ENCODE data around the gene GEMIN7. TPM values are rescaled to one million over a fixed set of nuclear protein-coding genes. Genes with fewer than 3 reads are reported as not detected.

Gene GEMIN7
- total and polyA plus RNA-seq, 10 donors: 19.6 to 51.1 (median 27.4) TPM

DNA sequence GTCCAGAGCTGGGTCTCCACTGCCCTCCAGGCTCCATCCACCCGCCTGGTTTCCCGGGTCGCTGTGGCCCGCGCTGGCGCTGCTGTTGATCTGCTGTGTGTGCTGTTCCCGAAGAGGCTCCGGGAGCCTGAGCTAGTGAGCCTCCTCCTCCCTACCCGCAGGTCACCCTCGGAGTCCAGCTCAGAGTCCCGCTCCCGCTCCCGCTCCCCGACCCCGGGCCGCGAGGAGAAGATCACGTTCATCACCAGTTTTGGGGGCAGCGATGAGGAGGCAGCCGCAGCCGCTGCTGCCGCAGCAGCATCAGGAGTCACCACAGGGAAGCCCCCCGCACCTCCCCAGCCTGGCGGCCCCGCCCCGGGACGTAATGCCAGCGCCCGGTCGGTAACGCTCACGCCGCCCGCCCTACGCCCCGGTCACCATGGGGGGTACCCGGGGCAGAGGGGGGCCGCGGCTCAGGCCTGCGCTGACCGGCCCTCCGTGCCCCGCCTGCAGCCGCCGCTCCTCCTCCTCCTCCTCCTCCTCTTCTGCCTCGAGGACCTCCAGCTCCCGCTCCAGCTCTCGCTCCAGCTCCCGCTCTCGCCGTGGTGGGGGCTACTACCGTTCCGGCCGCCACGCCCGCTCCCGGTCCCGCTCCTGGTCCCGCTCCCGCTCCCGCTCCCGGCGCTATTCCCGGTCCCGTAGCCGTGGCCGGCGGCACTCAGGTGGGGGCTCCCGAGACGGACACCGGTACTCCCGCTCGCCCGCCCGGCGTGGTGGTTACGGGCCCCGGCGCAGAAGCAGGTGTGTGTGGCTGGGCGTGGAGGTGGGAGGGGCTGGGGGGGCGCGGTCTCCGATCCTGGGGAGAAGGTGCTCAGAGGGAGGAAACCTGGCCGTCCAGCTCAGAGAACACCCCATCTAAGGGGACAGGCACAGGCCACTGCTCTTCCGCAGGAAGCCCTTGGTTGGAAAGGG, 14.9 kb upstream of the GEMIN7 start:
- peak in 2 of 3 donors; percentile 26 to 51 for TF ChIP-seq POLR2AphosphoS5 (IDR thresholded peaks at IDR 0.05)
- TF ChIP-seq, protein P1, sequence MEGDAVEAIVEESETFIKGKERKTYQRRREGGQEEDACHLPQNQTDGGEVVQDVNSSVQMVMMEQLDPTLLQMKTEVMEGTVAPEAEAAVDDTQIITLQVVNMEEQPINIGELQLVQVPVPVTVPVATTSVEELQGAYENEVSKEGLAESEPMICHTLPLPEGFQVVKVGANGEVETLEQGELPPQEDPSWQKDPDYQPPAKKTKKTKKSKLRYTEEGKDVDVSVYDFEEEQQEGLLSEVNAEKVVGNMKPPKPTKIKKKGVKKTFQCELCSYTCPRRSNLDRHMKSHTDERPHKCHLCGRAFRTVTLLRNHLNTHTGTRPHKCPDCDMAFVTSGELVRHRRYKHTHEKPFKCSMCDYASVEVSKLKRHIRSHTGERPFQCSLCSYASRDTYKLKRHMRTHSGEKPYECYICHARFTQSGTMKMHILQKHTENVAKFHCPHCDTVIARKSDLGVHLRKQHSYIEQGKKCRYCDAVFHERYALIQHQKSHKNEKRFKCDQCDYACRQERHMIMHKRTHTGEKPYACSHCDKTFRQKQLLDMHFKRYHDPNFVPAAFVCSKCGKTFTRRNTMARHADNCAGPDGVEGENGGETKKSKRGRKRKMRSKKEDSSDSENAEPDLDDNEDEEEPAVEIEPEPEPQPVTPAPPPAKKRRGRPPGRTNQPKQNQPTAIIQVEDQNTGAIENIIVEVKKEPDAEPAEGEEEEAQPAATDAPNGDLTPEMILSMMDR (IDR thresholded peaks at IDR 0.05 in 8 of 11, conservative IDR thresholded peaks at IDR 0.05 in 3 of 11): no peak
- no peak for TF ChIP-seq POLR2A (IDR thresholded peaks at IDR 0.05)
- Histone ChIP-seq H3K9me3 (no peaks in the 10 kb centered on the region), H3K36me3 (peaks cover 10 to 100% (median 98%) of the 10 kb centered on the region in 6 donors), H3K27me3 (replicated peaks in 1 of 7) (no peaks in the 10 kb centered on the region), H3K4me3 (no peak overlapping the region), H3K4me1 (peaks cover 0 to 9% (median 5%) of the 10 kb centered on the region in 6 donors), H3K27ac (no peak overlapping the region)
- no peak for DNase-seq
- intact Hi-C loops (cut with DNase I; ENCODE audit: low total_unique reads): no loop called here
- WGBS, 5 donors: 95 to 99% (median 97%) methylated on average over 53 to 85 of the region's 85 CpGs

- Histone ChIP-seq H3K9me3 (no peaks in the 10 kb centered on the region), H3K4me3 (no peak overlapping the region), H3K27me3 (replicated peaks in 1 of 7) (no peaks in the 10 kb centered on the region), H3K27ac (no peak overlapping the region), H3K4me1 (no peaks in the 10 kb centered on the region), H3K36me3 (peaks cover 9 to 100% (median 98%) of the 10 kb centered on the region in 6 donors)
- no peak for DNase-seq
- TF ChIP-seq POLR2AphosphoS5 (IDR thresholded peaks at IDR 0.05) (peak in 1 of 3 donors; percentile 49), POLR2A (IDR thresholded peaks at IDR 0.05) (no peak)
- TF ChIP-seq, protein P1 (IDR thresholded peaks at IDR 0.05 in 8 of 11, conservative IDR thresholded peaks at IDR 0.05 in 3 of 11): no peak
- 93 to 95% (median 95%) methylated on average over 32 to 38 of the region's 38 CpGs for WGBS, 5 donors
- intact Hi-C loops (cut with DNase I; ENCODE audit: low total_unique reads): no loop called here
These were observed 12.0 kb upstream of the GEMIN7 start for GRCh38 chr19:45066921-45067661.

DNA sequence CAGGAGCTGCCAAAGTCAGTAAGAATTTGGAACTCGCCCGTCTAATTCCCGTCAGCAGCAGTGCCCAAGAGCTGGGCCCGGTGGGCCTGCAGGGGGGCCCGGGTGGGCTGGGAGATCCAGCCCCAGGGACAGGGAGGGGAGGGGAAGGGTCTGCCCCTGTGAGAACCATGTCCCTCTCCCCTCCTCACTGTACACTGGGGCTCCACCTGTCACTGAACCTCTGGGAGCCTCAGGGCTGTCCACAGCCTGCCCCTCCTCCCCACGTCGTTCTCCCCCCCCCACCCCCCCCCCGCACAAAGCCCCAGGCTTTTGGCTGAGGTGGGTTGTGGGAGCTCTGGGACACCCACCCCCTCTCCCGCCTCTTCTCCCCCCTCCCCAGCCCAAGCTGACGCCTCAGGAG, 11.0 kb upstream of the GEMIN7 start:
- H3K27ac ChIP-seq: no peak overlapping the region
- H3K27me3 ChIP-seq (replicated peaks in 1 of 7): no peaks in the 10 kb centered on the region
- no peaks in the 10 kb centered on the region for H3K9me3 ChIP-seq
- no peak overlapping the region for H3K4me3 ChIP-seq
- H3K36me3 ChIP-seq: peaks cover 9 to 100% (median 98%) of the 10 kb centered on the region in 6 donors
- intact Hi-C loops (cut with DNase I; ENCODE audit: low total_unique reads): no loop called here
- TF ChIP-seq, protein P1 (IDR thresholded peaks at IDR 0.05 in 8 of 11, conservative IDR thresholded peaks at IDR 0.05 in 3 of 11): no peak
- TF ChIP-seq POLR2A (IDR thresholded peaks at IDR 0.05) (no peak), POLR2AphosphoS5 (IDR thresholded peaks at IDR 0.05) (no peak)
- WGBS, 5 donors: 63 to 93% (median 90%) methylated on average over 3 to 8 of the region's 10 CpGs
- DNase-seq: no peak
- peaks cover 0 to 3% (median 0%) of the 10 kb centered on the region in 6 donors for H3K4me1 ChIP-seq

Data from spleen (tissue), 11 donors.